ENCODE data around the gene DDX55.

DDX55 gene

DNA sequence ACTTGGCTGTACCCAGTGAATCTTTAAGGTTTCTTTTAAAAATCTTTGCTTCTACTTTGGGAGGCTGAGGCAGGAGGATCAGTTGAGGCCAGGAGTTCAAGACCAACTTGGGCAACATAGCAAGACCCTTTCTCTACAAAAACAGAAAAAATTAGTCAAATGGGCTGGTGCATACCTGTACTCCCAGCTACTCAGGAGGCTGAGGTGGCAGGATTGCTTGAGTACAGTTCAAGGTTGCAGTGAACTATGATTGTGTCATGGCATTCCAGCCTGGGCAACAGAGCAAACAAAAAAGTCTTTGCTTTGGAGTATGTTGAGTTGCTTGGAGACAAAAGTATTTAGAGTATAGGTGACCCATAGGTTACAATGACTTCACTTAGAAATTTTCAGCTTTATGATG lies 6.2 kb upstream of the DDX55 start:
- peaks cover 79% of the 10 kb centered on the region for H3K79me2 ChIP-seq (ENCODE audit: insufficient read depth, low read length)
- TF ChIP-seq, protein P1, sequence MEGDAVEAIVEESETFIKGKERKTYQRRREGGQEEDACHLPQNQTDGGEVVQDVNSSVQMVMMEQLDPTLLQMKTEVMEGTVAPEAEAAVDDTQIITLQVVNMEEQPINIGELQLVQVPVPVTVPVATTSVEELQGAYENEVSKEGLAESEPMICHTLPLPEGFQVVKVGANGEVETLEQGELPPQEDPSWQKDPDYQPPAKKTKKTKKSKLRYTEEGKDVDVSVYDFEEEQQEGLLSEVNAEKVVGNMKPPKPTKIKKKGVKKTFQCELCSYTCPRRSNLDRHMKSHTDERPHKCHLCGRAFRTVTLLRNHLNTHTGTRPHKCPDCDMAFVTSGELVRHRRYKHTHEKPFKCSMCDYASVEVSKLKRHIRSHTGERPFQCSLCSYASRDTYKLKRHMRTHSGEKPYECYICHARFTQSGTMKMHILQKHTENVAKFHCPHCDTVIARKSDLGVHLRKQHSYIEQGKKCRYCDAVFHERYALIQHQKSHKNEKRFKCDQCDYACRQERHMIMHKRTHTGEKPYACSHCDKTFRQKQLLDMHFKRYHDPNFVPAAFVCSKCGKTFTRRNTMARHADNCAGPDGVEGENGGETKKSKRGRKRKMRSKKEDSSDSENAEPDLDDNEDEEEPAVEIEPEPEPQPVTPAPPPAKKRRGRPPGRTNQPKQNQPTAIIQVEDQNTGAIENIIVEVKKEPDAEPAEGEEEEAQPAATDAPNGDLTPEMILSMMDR (IDR thresholded peaks at IDR 0.05; ENCODE audit: borderline replicate concordance, extremely low read depth, low read length, poor library complexity, severe bottlenecking), result no peak
- TF ChIP-seq EZH2 (IDR thresholded peaks at IDR 0.05; ENCODE audit: borderline replicate concordance, low read depth, low read length, severe bottlenecking), result no peak
- no peak for DNase-seq
- H3K9ac ChIP-seq (ENCODE audit: low read depth, low read length), result no peak overlapping the region
- ATAC-seq (ENCODE audit: insufficient read depth, low read depth), result no peak
- H3K27ac ChIP-seq (ENCODE audit: low read length), result no peak overlapping the region
- no peak overlapping the region for H3K4me3 ChIP-seq (ENCODE audit: low read depth in 1 of 2, low read length in 2 of 2)
- peaks cover 83% of the 10 kb centered on the region for H3K36me3 ChIP-seq (ENCODE audit: insufficient read depth, low read length)
- H3K4me2 ChIP-seq (ENCODE audit: insufficient read depth, low read length), result no peak overlapping the region
- no peaks in the 10 kb centered on the region for H3K9me3 ChIP-seq (ENCODE audit: insufficient read depth, low read length, severe bottlenecking)
- peaks cover 7% of the 10 kb centered on the region for H3K4me1 ChIP-seq (ENCODE audit: insufficient read depth, low read length)
- no peak overlapping the region for H2AFZ ChIP-seq (ENCODE audit: low read depth, low read length)
- no peaks in the 10 kb centered on the region for H3K27me3 ChIP-seq (ENCODE audit: insufficient read depth, low read length, poor library complexity)
- H4K20me1 ChIP-seq (ENCODE audit: insufficient read depth, low read length), result peaks cover 14% of the 10 kb centered on the region; the same call in 1 of the 2 replicates

DNA sequence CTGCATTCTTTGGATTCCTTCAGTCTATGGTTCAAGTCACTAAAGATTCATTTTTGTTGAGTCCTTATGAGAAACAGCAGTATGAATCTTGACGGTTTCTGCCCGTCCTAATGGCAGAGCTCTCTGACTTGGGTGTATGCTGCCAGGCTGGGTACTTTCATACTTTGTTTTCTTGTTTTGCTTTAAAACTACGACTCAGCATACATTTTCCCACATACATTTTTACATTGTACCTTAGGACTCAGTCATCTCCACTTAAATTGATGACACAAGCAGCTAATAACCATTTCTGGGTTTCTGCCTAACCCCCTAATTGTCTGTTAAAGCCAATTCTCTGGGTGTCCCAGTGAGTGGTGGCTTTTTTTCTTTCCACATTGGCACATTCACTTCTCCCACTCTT lies 4.8 kb upstream of the DDX55 start:
- peaks cover 13% of the 10 kb centered on the region for H3K4me1 ChIP-seq (ENCODE audit: insufficient read depth, low read length)
- no peak overlapping the region for H3K9ac ChIP-seq (ENCODE audit: low read depth, low read length)
- DNase-seq (no peak), ATAC-seq (ENCODE audit: insufficient read depth, low read depth) (no peak)
- H3K79me2 ChIP-seq (ENCODE audit: insufficient read depth, low read length), result peaks cover 80% of the 10 kb centered on the region
- no peaks in the 10 kb centered on the region for H3K9me3 ChIP-seq (ENCODE audit: insufficient read depth, low read length, severe bottlenecking)
- H3K27ac ChIP-seq (ENCODE audit: low read length), result no peak overlapping the region
- H4K20me1 ChIP-seq (ENCODE audit: insufficient read depth, low read length), result 0 out of 2 replicates have a peak, but pooled peaks cover 7% of the 10 kb centered on the region
- H3K4me3 ChIP-seq (ENCODE audit: low read depth in 1 of 2, low read length in 2 of 2), result no peak overlapping the region
- no peak overlapping the region for H2AFZ ChIP-seq (ENCODE audit: low read depth, low read length)
- no peak overlapping the region for H3K4me2 ChIP-seq (ENCODE audit: insufficient read depth, low read length)
- TF ChIP-seq, protein P1 (IDR thresholded peaks at IDR 0.05; ENCODE audit: borderline replicate concordance, extremely low read depth, low read length, poor library complexity, severe bottlenecking), result no peak
- no peak for TF ChIP-seq EZH2 (IDR thresholded peaks at IDR 0.05; ENCODE audit: borderline replicate concordance, low read depth, low read length, severe bottlenecking)
- no peaks in the 10 kb centered on the region for H3K27me3 ChIP-seq (ENCODE audit: insufficient read depth, low read length, poor library complexity)
- peaks cover 71% of the 10 kb centered on the region for H3K36me3 ChIP-seq (ENCODE audit: insufficient read depth, low read length)

DNA sequence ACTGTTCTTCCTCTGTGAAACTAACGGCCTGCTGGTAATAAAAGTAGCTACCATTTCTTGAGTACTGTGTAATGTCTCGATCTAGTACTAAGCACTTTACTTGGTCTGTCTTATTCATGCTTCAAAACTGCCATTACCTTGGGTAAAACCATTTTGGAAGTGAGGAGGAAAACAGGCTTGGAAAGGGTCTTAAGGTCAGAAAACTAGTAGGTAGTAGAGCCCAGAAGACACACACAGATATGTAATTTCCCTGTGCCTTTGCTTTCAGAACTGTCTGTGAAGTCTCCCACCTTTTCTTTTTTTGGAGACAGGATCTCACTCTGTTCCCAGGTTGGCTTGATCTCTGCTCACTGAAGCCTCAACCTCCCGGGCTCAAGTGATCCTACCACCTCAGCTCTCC lies 3.4 kb upstream of the DDX55 start:
- Histone ChIP-seq H3K27ac (ENCODE audit: low read length) (no peak overlapping the region), H3K4me1 (ENCODE audit: insufficient read depth, low read length) (peaks cover 23% of the 10 kb centered on the region), H3K4me2 (ENCODE audit: insufficient read depth, low read length) (no peak overlapping the region), H4K20me1 (ENCODE audit: insufficient read depth, low read length) (0 out of 2 replicates have a peak, but pooled peaks cover 4% of the 10 kb centered on the region), H3K4me3 (ENCODE audit: low read depth in 1 of 2, low read length in 2 of 2) (no peak overlapping the region), H3K9ac (ENCODE audit: low read depth, low read length) (no peak overlapping the region), H2AFZ (ENCODE audit: low read depth, low read length) (no peak overlapping the region), H3K27me3 (ENCODE audit: insufficient read depth, low read length, poor library complexity) (no peaks in the 10 kb centered on the region), H3K79me2 (ENCODE audit: insufficient read depth, low read length) (peaks cover 80% of the 10 kb centered on the region), H3K36me3 (ENCODE audit: insufficient read depth, low read length) (peaks cover 62% of the 10 kb centered on the region), H3K9me3 (ENCODE audit: insufficient read depth, low read length, severe bottlenecking) (no peaks in the 10 kb centered on the region)
- TF ChIP-seq EZH2 (IDR thresholded peaks at IDR 0.05; ENCODE audit: borderline replicate concordance, low read depth, low read length, severe bottlenecking), result no peak
- TF ChIP-seq, protein P1 (IDR thresholded peaks at IDR 0.05; ENCODE audit: borderline replicate concordance, extremely low read depth, low read length, poor library complexity, severe bottlenecking), result no peak
- ATAC-seq (ENCODE audit: insufficient read depth, low read depth), result no peak
- DNase-seq, result no peak
